Measurements from ENCODE around the gene SLC6A20. TPM values are rescaled to one million over a fixed set of nuclear protein-coding genes. Genes with fewer than 3 reads are reported as not detected.

The SLC6A20 gene
- total RNA-seq, 4 donors from 2014 or later, result 13.4 to 26.1 (median 21.5) TPM

DNA sequence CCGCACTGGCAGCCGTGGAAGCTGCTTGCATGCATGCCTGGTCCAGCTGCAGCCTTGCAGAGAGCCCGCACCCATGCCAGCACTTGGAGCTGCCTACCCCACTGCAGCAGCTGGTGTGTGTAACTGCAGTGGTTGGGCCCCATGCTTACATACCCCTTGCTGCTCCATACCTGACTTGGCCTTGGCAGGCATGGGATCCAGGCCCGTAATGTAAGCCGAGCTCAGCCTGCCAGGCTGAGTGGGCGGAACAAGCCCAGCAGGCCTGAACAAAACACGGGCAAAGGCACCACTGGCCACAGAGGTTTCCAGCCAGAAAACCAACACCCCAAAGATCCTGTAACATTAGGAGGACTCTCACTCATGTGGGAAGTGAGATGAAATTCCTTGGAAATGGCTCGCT, 48.3 kb downstream of the SLC6A20 start:
- Histone ChIP-seq H3K9me3 (no peaks in the 10 kb centered on the region), H3K36me3 (peaks cover 0 to 50% (median 0%) of the 10 kb centered on the region in 3 donors), H3K27ac (no peak overlapping the region), H3K4me1 (no peaks in the 10 kb centered on the region), H3K4me3 (no peak overlapping the region), H3K27me3 (no peaks in the 10 kb centered on the region)
- WGBS, 2 donors, result 76 to 82% methylated on average over 8 of the region's 8 CpGs
- no peak for TF ChIP-seq EP300 (IDR thresholded peaks at IDR 0.05)
- TF ChIP-seq CTCF (IDR thresholded peaks at IDR 0.05), result no peak
- no peak for TF ChIP-seq POLR2A (IDR thresholded peaks at IDR 0.05)
- DNase-seq (ENCODE audit: low spot score in 2 of 2), result no peak

DNA sequence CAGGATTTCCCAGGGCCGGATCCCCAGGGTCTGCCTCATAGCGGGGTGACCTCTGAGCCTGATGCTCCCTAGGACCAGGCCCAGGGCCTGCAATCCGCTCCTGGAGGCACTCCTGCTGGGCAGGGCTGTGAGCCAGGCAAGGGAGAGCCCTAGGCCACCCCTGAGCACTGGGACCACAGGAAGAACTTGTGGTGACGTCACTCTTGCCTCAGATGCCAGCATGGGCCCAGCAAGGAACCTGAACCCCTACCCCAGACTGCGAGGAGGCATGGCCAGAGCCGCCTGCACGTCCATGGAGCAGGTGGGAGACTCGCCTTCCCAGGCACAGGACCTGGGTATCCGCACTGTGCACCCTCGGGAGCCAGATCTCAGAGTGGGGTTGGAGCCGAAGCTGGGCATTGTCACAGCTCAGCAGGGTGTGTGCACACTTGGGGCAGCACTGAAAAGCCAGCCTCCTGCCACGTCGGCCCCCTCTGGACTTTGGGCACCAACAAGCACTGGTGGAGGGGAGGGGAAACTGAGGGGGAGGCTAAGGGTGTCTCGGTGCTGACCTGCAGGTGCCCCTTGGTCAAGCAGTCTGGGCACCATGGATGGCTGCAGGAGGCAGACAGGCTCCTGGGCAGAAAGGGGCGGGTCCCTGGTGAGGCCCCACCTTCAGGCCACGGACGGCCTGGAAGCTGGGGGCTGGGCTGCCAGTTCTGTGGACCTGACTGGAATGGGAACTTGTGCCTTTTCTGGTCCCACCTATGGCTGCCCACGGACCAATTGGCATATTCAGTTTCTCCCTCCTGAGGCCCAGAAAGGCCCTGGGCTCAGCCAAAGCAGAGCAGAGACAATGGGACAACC, 49.3 kb downstream of the SLC6A20 start:
- 87 to 88% methylated on average over 8 to 18 of the region's 18 CpGs for WGBS, 2 donors
- no peak for DNase-seq (ENCODE audit: low spot score in 2 of 2)
- no peaks in the 10 kb centered on the region for H3K9me3 ChIP-seq
- H3K27ac ChIP-seq, result no peak overlapping the region
- H3K4me1 ChIP-seq, result no peaks in the 10 kb centered on the region
- no peaks in the 10 kb centered on the region for H3K27me3 ChIP-seq
- H3K4me3 ChIP-seq, result no peak overlapping the region
- peaks cover 0 to 60% (median 0%) of the 10 kb centered on the region in 3 donors for H3K36me3 ChIP-seq
- no peak for TF ChIP-seq CTCF (IDR thresholded peaks at IDR 0.05)
- TF ChIP-seq POLR2A (IDR thresholded peaks at IDR 0.05), result no peak
- TF ChIP-seq EP300 (IDR thresholded peaks at IDR 0.05), result no peak

DNA sequence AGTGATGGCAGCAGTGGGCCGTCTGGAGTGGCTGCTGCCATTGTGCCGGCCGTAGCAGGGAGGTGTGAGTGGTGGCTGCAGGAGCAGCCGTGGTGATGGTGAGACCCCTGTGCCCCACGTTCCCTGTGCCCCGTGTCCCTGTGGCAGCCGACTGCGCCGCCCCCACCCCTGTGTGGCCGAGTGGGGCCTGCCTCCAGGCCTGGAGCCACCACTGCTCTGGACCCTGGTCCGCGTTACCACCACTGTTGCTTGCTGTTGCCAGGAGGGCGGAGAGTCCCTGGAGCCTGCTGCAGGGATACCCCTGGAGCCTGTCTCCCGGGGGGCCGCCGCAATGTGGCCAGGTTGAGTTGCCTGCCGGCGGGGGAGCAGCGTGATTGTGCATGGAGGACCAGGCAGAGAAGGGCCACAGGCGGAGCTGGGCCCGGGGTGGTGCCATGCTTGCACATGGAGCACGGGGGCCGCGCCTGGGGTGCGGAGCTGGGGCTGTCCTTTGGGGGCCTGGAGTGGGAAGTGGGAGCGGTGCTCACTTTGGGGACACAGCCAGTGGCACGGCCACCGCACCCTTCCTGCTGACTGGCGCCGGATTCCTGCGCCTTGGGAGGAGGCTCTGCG, 50.1 kb downstream of the SLC6A20 start:
- DNase-seq (ENCODE audit: low spot score in 2 of 2), result no peak
- Histone ChIP-seq H3K36me3 (peaks cover 0 to 67% (median 0%) of the 10 kb centered on the region in 3 donors), H3K4me1 (no peaks in the 10 kb centered on the region), H3K27ac (no peak overlapping the region), H3K4me3 (no peak overlapping the region), H3K27me3 (no peaks in the 10 kb centered on the region), H3K9me3 (no peaks in the 10 kb centered on the region)
- 89 to 92% methylated on average over 24 to 31 of the region's 32 CpGs for WGBS, 2 donors
- no peak for TF ChIP-seq EP300 (IDR thresholded peaks at IDR 0.05)
- no peak for TF ChIP-seq CTCF (IDR thresholded peaks at IDR 0.05)

- Histone ChIP-seq H3K36me3 (peaks cover 0 to 99% (median 5%) of the 10 kb centered on the region in 3 donors), H3K27me3 (no peaks in the 10 kb centered on the region), H3K4me3 (no peak overlapping the region), H3K27ac (no peak overlapping the region), H3K4me1 (no peaks in the 10 kb centered on the region), H3K9me3 (no peaks in the 10 kb centered on the region)
- DNase-seq (ENCODE audit: low spot score in 2 of 2), result no peak
- TF ChIP-seq CTCF (IDR thresholded peaks at IDR 0.05) (no peak), EP300 (IDR thresholded peaks at IDR 0.05) (no peak), POLR2A (IDR thresholded peaks at IDR 0.05) (no peak)
- 89 to 93% methylated on average over 4 of the region's 4 CpGs for WGBS, 2 donors
These were observed 53.8 kb downstream of the SLC6A20 start for GRCh38 chr3:45742461-45743089.
